DMS53 treated with DMSO at 0.1 percent for 48 hours (cell line): ENCODE results near the gene CLP1.
"Not testable (repeated sequence)": the region's sequence is repeated elsewhere in the genome, so short reads cannot be mapped to it uniquely, and the experiment has no call there.

Experiments
- DNase-seq: peaks from one replicate; lab custom pipeline; 2025; ENCODE audit not compliant: unreplicated experiment; lab: John Stamatoyannopoulos, UW

CLP1 gene

DNA sequence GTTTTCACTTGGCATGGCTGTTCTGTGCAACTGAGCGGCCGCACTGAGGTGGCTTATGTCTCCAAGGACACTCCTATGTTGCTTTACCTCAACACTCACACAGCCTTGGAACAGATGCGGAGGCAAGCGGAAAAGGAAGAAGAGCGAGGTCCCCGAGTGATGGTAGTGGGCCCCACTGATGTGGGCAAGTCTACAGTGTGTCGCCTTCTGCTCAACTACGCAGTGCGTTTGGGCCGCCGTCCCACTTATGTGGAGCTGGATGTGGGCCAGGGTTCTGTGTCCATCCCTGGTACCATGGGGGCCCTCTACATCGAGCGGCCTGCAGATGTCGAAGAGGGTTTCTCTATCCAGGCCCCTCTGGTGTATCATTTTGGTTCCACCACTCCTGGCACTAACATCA lies 2.1 kb downstream of the CLP1 start:
- no peak for DNase-seq

DNA sequence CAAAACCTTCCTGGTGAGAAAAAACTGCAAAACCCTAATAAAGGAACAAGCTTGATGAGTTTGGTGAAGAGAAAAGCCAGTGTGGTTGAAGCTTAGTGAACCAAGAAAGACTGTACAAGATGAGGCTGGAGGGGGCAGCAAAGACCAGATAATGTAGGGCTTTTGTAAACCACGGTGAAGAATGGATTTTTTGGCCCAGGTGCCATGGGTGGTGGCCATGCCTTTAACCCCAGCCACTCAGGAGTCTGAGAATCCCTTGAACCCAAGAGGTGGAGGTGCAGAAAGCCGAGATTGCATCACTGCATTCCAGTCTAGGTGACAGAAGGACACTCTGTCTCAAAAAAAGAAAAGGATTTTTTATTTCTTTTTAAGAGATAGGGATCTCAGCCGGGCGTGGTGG lies 5.3 kb downstream of the CLP1 start:
- DNase-seq: no peak

DNA sequence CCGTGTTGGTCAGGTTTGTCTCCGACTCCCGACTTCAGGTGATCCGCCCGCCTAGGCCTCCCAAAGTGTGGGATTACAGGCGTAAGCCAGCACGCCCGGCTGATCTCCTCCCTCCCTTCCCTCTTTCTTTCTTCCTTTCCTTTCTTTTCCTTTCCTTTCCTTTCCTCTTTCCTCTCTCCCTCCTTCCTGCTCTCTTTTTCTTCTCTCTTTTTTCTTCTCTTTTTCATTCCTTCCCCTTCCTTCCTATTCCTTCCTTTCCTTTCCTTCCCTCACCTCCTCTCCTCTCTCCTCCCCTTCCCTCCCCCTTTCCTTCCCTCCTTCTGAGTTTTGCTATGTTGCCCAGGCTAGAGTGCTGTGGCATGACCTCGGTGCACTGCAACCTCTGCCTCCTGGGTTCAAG lies 6.4 kb downstream of the CLP1 start:
- DNase-seq: no peak

DNA sequence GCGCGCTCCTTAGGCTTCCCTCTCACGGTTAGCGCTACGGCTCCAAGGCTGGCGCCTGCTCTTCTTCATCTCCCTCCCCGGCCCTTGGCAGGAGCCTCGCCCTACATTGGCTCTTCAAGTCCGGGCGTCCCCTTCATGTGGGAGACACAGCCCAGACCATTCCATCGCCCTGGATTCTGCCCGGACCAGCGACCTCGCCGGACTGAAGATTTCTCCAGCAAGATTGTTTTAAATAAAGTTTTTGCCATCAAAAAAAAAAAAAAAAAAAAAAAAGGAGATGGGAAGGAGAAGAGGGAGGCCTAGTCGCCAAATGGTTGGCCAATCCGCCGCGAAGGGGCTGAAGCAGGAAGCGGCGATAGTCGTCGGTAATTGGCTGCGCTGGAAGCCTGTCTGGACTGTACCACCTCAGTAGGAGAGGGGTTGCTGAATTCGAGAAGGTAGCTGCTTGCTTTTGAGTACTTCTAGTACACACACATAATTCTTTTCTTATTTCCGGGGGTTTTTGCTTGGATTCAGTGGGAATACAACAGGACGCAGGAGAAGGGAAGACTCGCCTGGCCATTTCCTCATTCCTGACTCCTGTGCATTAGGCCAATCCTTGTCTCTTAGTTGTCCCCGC lies 9.7 kb downstream of the CLP1 start:
- DNase-seq: peak; percentile 67

DNA sequence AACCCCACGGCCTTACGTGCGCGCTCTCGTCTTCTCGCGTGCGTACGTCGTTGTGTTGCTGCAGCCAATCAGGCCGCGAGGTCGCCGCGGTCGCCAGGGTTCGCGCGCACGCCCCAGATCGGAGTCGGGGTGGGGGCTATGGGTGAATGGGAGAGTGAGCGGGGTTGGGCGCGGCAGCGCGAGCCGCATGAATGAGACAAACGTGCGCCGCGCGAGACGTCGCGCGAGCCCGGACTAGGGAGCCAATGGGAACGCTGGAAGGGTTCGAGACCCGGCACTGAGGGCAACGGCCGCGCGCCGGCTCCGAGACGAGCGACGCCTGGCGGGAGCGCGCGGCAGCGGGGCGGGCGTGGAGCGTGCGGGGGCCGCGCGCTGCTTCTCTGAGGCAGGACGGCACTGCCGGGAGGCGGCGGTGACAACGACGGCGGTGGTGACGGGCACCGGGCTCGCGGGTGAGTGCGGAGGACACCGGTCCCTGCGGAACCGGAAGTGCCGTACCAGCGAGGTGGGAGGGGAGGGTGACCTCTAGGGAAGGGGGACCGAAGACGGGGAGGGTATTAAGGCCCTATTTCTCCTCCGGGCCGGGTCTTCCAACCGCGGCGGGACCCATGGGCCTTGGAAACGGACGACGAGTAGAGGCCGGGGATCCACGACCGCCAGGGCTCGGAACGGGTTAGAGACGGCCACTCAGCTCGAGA lies 10.3 kb downstream of the CLP1 start, which contains the start of gene ZDHHC5:
ZDHHC5 (plus strand) TSS at position 379 of the 698 bp plus-strand sequence. CDS start 4,977 bp downstream, outside the sequence.
- peak; percentile 74 for DNase-seq

DNA sequence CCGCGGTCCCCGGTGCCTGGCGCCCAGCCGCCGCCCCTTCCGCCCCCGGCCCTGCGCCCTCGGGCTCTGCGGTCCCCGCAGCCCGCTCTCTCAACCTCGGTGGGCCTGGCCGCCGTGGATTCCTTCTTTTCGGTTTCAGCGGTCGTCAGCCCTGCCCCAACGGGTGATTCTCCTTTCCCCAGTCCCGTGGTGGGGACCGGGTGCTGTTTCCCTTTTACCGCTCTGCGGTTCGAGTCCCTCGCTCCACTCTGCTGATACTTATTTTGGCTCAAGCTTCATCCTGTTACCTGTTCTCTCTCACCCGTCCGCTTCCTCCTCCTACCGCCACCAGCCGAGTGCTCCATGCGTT lies 10.8 kb downstream of the CLP1 start:
- no peak for DNase-seq

- no peak for DNase-seq
These were observed 16.7 kb downstream of the CLP1 start for GRCh38 chr11:57674251-57674650.

- DNase-seq: no peak
These were observed 17.8 kb downstream of the CLP1 start for GRCh38 chr11:57675176-57675941.

- DNase-seq: no peak
These were observed 21.8 kb downstream of the CLP1 start for GRCh38 chr11:57679396-57679795.

DNA sequence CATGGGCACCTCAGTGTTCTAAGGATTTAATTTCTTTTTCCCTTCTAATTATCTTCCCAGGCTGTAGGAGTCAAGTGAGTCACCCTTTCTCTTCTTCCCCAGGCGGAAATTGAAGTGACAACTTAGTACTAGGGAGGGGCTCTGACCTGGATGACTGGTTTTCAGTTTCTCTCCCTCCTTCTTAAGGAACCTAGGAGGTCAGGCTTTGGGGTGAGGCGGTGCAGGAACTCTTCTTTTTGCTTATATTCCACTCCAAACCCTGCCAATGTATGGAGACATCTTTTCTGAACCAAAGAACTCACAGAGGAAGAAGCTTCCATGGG lies 23.0 kb downstream of the CLP1 start:
- no peak for DNase-seq

DNA sequence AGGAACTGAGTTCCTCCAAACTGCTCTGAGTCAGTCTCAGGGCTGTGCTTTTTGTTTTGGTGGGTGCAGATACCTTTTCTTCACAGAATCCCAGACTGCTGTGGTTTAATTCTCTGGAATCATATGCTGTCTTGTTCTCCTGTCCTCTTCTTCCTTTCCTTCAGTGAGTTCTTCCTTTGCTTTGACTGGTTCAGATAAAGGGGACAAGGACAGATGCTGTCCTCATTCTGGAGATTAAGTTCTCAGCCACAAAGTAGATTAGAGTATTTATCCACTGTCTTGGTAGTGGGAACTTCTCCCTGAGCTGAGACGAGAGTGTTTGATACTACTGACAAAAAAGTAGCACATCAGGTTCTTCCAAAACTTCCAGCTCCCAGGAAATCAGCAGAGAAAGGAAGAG lies 23.6 kb downstream of the CLP1 start:
- DNase-seq: no peak

- DNase-seq: not testable (repeated sequence)
These were observed 32.9 kb downstream of the CLP1 start for GRCh38 chr11:57690474-57690873.

- no peak for DNase-seq
These were observed 41.3 kb downstream of the CLP1 start for GRCh38 chr11:57698843-57699365.

DNA sequence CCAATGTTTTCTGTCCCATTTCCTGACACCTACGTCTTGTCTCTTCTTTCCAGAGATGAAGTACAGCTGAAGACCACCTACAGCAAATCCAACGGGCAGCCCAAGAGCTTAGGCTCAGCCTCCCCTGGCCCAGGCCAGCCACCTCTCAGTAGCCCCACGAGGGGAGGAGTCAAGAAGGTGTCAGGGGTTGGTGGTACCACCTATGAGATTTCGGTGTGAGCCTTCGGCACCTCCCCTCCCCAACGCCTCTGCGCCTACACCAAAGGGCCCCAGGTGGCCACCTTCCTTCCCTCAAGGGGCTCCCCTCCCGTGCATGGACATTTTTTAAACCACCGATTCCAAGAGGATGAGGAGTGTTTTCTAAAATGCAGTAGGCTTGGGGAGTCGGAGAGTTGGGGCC lies 42.3 kb downstream of the CLP1 start:
- DNase-seq: no peak

- DNase-seq: no peak
These were observed 42.9 kb downstream of the CLP1 start for GRCh38 chr11:57700425-57700824.

DNA sequence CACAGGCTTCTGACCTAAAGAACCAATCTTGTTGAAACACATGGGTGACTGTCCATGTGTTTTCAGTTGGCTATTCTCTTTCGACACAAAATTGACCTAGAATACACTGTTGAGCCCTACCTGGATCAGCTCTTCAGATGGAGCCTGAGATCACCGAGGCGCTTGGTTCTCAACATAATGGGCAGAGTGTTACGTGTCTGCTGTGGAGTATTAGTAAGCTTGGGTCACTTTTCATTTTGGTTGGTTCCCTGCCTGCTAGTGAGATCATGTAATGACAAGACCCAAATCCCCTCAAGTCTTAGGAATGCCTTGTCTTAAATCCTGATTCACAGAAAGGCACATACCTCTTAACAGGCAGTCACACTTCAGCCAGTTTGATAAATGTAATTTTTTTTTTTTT lies 45.8 kb downstream of the CLP1 start:
- DNase-seq: no peak

DNA sequence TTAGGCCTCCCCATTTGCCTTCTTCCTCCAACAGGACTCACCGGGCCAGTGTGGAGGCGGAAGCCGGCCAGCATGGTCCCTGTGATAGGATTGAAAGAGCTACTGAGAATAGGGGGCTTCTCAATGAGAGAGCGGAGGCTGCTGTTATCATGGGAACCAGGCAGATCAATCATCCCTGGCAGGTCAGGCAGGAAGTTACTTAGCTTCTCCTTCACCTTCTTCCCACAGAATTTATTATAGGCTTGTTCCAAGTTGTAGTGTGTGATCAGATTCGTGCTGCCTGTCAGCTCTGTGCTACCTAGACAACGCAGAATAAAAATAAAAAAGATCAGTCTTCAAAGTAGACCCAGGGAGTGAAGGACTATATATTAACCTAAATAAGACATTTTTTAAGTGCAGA lies 47.4 kb downstream of the CLP1 start:
- DNase-seq: no peak

DNA sequence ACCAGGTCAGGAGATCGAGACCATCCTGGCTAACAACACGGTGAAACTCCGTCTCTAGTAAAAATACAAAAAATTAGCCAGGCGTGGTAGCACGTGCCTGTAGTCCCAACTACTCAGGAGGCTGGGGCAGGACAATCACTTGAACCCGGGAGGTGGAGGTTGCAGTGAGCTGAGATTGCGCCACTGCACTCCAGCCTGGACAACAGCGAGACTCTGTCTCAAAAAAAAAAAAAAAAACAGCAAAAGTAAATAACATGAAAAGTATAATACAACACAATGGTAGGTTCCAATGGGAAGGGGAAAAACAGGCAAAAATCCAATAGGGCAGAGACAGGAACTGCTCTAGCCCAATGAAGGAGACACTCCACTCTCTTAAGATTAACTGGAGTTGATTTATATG lies 47.9 kb downstream of the CLP1 start:
- DNase-seq: not testable (repeated sequence)

DNA sequence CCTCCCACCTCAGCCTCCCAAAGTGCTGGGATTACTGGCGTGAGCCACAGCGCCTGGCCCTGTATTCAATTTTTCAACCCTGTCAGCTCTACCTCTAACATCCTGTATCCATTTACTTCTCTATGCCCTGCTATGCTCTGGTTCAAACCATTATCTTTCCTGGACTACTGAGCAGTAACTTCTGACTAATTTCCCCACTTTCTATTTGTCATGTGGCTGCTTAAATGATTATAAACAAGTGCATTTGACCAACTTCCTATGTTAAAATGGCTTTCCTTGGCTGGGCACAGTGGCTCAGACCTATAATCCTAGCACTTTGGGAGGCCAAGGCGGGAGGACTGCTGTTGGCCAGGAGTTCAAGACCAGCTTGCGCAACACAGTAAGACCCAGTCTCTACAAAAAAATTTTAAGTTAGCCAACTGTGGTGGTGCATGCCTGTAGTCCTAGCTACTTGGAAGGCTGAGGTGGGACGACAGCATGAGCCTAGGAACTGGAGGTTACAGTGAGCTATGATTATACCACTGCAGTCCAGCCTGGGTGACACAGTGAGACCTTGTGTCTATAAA lies 52.3 kb downstream of the CLP1 start:
- no peak for DNase-seq
